ENCODE data around the gene GRK3.

- no peak for TF ChIP-seq CTCF (IDR thresholded peaks at IDR 0.05)
- no peak for TF ChIP-seq POLR2A (IDR thresholded peaks at IDR 0.05)
These were observed 77.2 kb downstream of the GRK3 start for GRCh38 chr22:25641650-25642049.
